HG03108 (cell line): ENCODE data around the gene PLCD1.
A peak's percentile ranks its signal among the peaks of the same experiment; 100 is the strongest.

Experiments
- ATAC-seq: cut with Tn5 transposase; IDR thresholded peaks from one replicate; pipeline ENCODE4 v1.9.1; 2021; ENCODE audit warnings: moderate library complexity; ENCODE audit not compliant: unreplicated experiment

The PLCD1 gene

GRCh38 chr3:37968813-37969595 is 60.4 kb downstream of the PLCD1 start:
- no peak for ATAC-seq

GRCh38 chr3:37968199-37968598 is 61.2 kb downstream of the PLCD1 start:
- no peak for ATAC-seq

GRCh38 chr3:37967260-37967881 is 62.1 kb downstream of the PLCD1 start:
- ATAC-seq: peak; percentile 52

GRCh38 chr3:37964716-37965115 is 64.7 kb downstream of the PLCD1 start:
- no peak for ATAC-seq

GRCh38 chr3:37964146-37964545 is 65.3 kb downstream of the PLCD1 start:
- ATAC-seq: no peak

- no peak for ATAC-seq
Measured at GRCh38 chr3:37963635-37964034, 65.8 kb downstream of the PLCD1 start.

- no peak for ATAC-seq
Measured at GRCh38 chr3:37963016-37963415, 66.4 kb downstream of the PLCD1 start.

GRCh38 chr3:37961622-37962431 is 67.6 kb downstream of the PLCD1 start:
- no peak for ATAC-seq

- ATAC-seq: no peak
Measured at GRCh38 chr3:37957539-37957936, 71.9 kb downstream of the PLCD1 start.
